NT2/D1 (cell line): ENCODE results near the gene PTPRO.

ENCODE experiments used
- DNase-seq: peaks from one replicate; pipeline ENCODE4 v3.0.0-alpha.2; 2011; ENCODE audit warnings: low read depth, low spot score
- H3K27me3 ChIP-seq: 2 replicates; pipeline ENCODE4 v1.6.0; 2011; ENCODE audit warnings: mild to moderate bottlenecking; ENCODE audit not compliant: insufficient read length, insufficient read depth
- H3K36me3 ChIP-seq: 2 replicates; pipeline ENCODE4 v1.6.1; 2011; ENCODE audit warnings: mild to moderate bottlenecking, low read length, mixed read lengths; ENCODE audit not compliant: insufficient read depth, insufficient read length
- H3K4me1 ChIP-seq: 2 replicates; pipeline ENCODE4 v1.5.1; 2011; ENCODE audit not compliant: insufficient read depth, insufficient read length
- H3K4me3 ChIP-seq: 2 replicates; pipeline ENCODE4 v1.5.1; 2011; ENCODE audit warnings: low read depth; ENCODE audit not compliant: insufficient read length
- H3K9ac ChIP-seq: 2 replicates; pipeline ENCODE4 v1.6.0; 2011; ENCODE audit warnings: low read depth; ENCODE audit not compliant: insufficient read length
- H3K9me3 ChIP-seq: 2 replicates; pipeline ENCODE4 v1.5.1; 2011; ENCODE audit warnings: mild to moderate bottlenecking, low read length; ENCODE audit not compliant: insufficient read depth
- SUZ12 ChIP-seq: IDR thresholded peaks from 2 replicates; pipeline ENCODE4 v1.6.1; 2011; ENCODE audit not compliant: insufficient read length, insufficient read depth; ENCODE audit errors: extremely low read depth
- YY1 ChIP-seq: IDR thresholded peaks from 2 replicates; pipeline ENCODE4 v1.6.1; 2011; ENCODE audit not compliant: insufficient read length, insufficient read depth
- ZNF274 ChIP-seq: IDR thresholded peaks from 2 replicates; pipeline ENCODE4 v1.6.1; 2011; ENCODE audit warnings: mild to moderate bottlenecking, low read depth, low read length

PTPRO gene

GRCh38 chr12:15477761-15478160 lies 155.5 kb downstream of the PTPRO start:
- H3K4me1 ChIP-seq = no peaks in the 10 kb centered on the region
- TF ChIP-seq SUZ12 (no peak), YY1 (no peak), ZNF274 (no peak)

GRCh38 chr12:15481846-15482245 lies 159.5 kb downstream of the PTPRO start:
- Histone ChIP-seq H3K4me3 (no peak overlapping the region), H3K27me3 (no peaks in the 10 kb centered on the region), H3K4me1 (no peaks in the 10 kb centered on the region)

More at GRCh38 chr12:15477761-15478160, 155.5 kb downstream of the PTPRO start:
- Histone ChIP-seq H3K27me3 (no peaks in the 10 kb centered on the region), H3K4me3 (no peak overlapping the region), H3K36me3 (no peaks in the 10 kb centered on the region), H3K9me3 (no peaks in the 10 kb centered on the region), H3K9ac (no peak overlapping the region)
- no peak for DNase-seq

GRCh38 chr12:15485466-15485865 lies 163.2 kb downstream of the PTPRO start:
- TF ChIP-seq SUZ12 (no peak), ZNF274 (no peak), YY1 (no peak)
- H3K36me3 ChIP-seq = no peaks in the 10 kb centered on the region
- no peaks in the 10 kb centered on the region for H3K9me3 ChIP-seq
- H3K4me1 ChIP-seq = no peaks in the 10 kb centered on the region
- no peak overlapping the region for H3K4me3 ChIP-seq
- no peak for DNase-seq
- H3K27me3 ChIP-seq = no peaks in the 10 kb centered on the region
- H3K9ac ChIP-seq = no peak overlapping the region

More at GRCh38 chr12:15481846-15482245, 159.5 kb downstream of the PTPRO start:
- no peak overlapping the region for H3K9ac ChIP-seq
- TF ChIP-seq YY1 = no peak
- TF ChIP-seq ZNF274 = no peak
- no peak for TF ChIP-seq SUZ12
- no peaks in the 10 kb centered on the region for H3K36me3 ChIP-seq
- DNase-seq = no peak
- no peaks in the 10 kb centered on the region for H3K9me3 ChIP-seq

- Histone ChIP-seq H3K9me3 (no peaks in the 10 kb centered on the region), H3K27me3 (no peaks in the 10 kb centered on the region), H3K4me1 (no peaks in the 10 kb centered on the region), H3K4me3 (no peak overlapping the region), H3K9ac (no peak overlapping the region), H3K36me3 (no peaks in the 10 kb centered on the region)
- DNase-seq = no peak
- TF ChIP-seq YY1 (no peak), SUZ12 (no peak), ZNF274 (no peak)
Measured at GRCh38 chr12:15486859-15487258, 164.6 kb downstream of the PTPRO start.

- H3K36me3 ChIP-seq = no peaks in the 10 kb centered on the region
- TF ChIP-seq SUZ12 (no peak), YY1 (no peak), ZNF274 (no peak)
- no peak overlapping the region for H3K4me3 ChIP-seq
- no peaks in the 10 kb centered on the region for H3K4me1 ChIP-seq
- no peaks in the 10 kb centered on the region for H3K27me3 ChIP-seq
- peaks cover 8% of the 10 kb centered on the region; the same call in 1 of the 2 replicates for H3K9me3 ChIP-seq
- no peak overlapping the region for H3K9ac ChIP-seq
- no peak for DNase-seq
Measured at GRCh38 chr12:15488481-15488880, 166.2 kb downstream of the PTPRO start.

- TF ChIP-seq SUZ12 = no peak
- no peak for TF ChIP-seq YY1
- no peak for TF ChIP-seq ZNF274
- Histone ChIP-seq H3K4me1 (no peaks in the 10 kb centered on the region), H3K9ac (no peak overlapping the region), H3K9me3 (peaks cover 10% of the 10 kb centered on the region; the same call in 1 of the 2 replicates), H3K36me3 (no peaks in the 10 kb centered on the region), H3K27me3 (no peaks in the 10 kb centered on the region), H3K4me3 (no peak overlapping the region)
- no peak for DNase-seq
Measured at GRCh38 chr12:15494329-15495046, 172.2 kb downstream of the PTPRO start.

GRCh38 chr12:15495746-15496145 lies 173.4 kb downstream of the PTPRO start:
- no peaks in the 10 kb centered on the region for H3K36me3 ChIP-seq
- H3K4me1 ChIP-seq = no peaks in the 10 kb centered on the region
- DNase-seq = no peak
- no peak overlapping the region for H3K9ac ChIP-seq
- H3K9me3 ChIP-seq = peaks cover 10% of the 10 kb centered on the region; the same call in 1 of the 2 replicates
- no peaks in the 10 kb centered on the region for H3K27me3 ChIP-seq
- TF ChIP-seq SUZ12 = no peak
- no peak for TF ChIP-seq ZNF274
- TF ChIP-seq YY1 = no peak
- no peak overlapping the region for H3K4me3 ChIP-seq
